ENCODE measurements around the gene FOSL2.

FOSL2 gene

GRCh38 chr2:28356095-28356911, 36.4 kb upstream of the FOSL2 start:
- in situ Hi-C loops (cut with MboI; ENCODE audit: low pct_unique_long_range_greater_than_20kb, low sequenced_read_pairs): no loop called here
- peak; percentile 64 for DNase-seq

GRCh38 chr2:28357055-28357454, 35.6 kb upstream of the FOSL2 start:
- in situ Hi-C loops (cut with MboI; ENCODE audit: low pct_unique_long_range_greater_than_20kb, low sequenced_read_pairs): no loop called here
- DNase-seq: no peak

GRCh38 chr2:28357948-28358667, 34.5 kb upstream of the FOSL2 start:
- DNase-seq: no peak
- in situ Hi-C loops (cut with MboI; ENCODE audit: low pct_unique_long_range_greater_than_20kb, low sequenced_read_pairs): no loop called here

DNA sequence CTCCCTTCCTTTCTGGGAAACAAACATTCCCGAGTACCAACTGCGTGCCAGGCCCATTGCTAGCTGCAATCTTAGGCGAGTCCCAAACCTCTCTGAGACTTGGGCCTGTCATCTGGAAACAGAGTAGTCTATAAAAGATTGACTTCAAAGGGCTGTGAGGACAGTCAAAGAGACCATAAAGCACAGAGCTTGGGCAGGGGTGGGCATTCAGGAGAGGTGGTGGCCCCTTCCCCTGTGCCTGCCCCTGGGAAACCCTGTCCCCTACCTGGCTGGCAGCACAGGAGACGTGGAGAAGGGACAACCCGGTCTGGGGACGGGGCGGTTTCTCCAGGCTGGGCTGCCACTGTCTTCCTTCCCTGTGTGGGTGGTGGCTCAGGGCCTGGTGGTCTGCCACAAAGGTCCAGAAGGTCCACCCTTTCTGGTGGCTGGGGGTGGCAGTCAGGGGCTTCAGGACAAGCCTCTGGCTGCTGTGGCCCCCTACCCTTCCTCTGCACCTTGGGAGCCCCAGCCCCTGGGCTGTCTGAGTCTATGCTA, 33.9 kb upstream of the FOSL2 start:
- in situ Hi-C loops (cut with MboI; ENCODE audit: low pct_unique_long_range_greater_than_20kb, low sequenced_read_pairs): no loop called here
- no peak for DNase-seq

DNA sequence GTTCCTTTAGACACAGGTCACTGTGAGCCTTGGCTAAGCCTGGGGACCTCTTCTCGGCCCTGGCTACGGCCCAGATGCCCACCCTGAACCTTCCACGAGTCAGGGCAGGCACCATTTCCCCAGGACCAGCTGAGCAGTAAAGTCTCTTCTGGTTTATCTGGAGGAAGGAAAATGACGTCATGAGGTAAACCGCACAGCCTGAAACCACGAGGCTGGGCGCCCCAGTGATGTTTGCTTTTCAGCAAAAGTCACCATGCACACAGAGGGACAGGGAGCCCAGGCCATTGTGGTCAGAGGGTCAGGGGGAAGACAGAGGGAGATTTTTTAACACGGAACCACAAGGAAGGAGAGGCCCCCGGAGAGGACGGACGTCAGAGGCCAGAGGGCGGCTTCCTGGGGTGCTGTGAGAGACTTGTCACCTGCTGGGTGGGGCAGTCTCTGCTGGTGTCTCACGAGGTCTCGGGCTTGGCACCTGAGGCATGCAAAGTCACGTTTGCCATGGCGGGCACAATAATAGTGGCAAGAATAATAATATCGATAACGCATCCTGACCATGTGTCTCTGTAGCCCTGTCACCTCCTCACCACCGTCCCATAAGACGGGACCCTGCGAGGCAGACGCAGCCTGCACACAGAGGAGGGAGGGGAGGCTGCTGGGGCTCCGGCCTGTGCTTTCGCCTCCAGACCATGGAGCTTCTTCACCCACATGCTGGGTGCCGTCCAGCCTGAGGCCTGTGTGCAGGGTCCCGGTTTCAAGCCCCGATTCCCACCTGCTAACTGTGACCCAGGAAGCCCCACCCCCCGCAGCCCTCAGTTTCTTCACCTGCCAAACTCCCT, 33.2 kb upstream of the FOSL2 start:
- in situ Hi-C loops (cut with MboI; ENCODE audit: low pct_unique_long_range_greater_than_20kb, low sequenced_read_pairs): no loop called here
- DNase-seq: peak; percentile 92

DNA sequence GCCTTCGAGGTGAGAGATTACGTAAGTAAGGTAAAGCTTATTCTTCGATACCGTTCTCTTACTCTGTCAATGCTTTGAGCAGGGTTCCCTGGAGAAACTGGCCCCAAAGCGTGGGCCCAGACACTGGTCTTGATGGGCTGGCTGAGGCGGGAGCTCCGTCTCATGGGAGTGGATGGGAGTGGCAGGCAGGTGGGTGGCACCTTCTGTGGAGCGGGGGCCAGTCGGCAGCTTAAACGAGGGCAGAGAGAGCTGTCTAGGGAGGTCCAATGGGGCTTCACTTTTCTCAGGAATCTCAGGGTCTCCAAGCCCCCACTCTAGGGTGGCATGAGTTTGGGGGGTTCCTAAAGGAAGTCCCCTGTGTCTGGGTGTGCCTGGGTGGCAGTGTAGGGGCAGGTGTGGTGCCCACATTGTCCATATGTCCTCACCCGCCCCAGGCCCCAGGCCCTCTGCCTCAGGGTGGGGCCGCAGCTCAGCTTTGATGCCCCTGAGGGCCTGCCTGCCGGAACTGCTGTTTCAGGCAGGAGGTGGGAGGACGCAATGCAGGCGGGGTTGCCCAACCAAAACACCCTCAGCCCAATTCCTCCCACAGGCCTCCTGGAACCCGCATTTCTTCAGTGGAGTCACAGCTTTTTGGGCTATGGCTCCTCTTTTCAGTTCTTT, 32.5 kb upstream of the FOSL2 start:
- in situ Hi-C loops (cut with MboI; ENCODE audit: low pct_unique_long_range_greater_than_20kb, low sequenced_read_pairs): no loop called here
- DNase-seq: peak; percentile 60

DNA sequence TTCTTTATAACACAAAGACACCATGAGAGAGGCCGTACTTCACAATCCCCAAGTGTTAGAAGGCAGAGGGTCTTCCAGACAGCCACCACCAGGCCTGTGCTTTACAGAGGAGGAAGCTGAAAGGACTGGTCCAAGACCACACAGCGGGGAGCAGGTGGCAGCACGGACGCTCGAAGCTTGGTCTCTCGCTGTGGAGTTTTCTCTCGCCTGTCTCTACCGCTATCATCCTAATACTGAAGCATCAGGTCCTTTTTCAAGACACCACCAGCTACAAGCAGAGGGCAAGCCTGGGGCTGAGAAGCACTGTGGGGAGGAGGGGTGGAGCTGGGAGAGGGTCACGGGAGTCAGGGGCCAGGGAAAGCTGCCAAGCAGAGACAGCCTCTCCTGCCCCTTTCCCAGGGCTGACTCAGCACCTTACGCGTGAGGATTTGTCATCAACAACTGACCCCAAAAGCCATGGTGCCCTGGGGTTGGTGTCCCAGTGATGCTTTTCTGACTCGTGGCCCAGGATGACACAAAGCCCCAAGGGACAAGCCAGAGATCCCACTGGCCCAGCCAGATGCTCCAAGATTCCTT, 31.9 kb upstream of the FOSL2 start:
- in situ Hi-C loops (cut with MboI; ENCODE audit: low pct_unique_long_range_greater_than_20kb, low sequenced_read_pairs): no loop called here
- DNase-seq: no peak

DNA sequence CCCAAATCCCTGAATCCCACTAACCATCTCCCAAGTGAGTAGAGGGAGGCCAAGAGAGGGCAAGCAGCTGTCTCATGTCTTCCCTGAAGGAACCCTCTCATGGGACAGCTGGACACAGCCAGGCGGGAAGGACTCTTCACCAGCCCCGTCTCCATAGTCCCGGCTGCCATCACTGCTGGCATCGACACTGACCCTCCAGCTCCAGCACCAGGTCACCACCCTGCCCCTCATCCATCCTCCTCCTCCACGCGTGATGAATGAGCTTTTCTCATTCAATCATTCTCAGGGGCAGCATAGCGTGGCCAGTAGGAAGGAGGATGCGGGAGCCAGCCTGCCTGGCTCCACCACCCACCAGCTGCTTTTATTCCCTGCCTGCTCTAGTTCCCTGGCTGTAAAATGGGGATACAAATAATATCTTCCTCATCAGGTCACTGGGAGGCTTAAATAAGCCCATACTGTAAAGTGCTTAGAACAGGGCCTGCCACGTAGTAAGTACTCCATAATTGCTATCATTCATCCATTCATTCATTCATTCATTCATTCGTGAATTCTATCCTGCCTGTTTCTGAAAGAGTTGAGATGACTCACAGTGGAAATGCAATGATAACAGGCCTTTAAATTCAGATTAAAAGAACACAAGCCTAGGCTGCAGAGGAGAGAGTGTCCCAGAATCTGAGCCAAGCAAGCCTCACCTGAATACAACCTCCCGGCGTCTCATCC, 30.5 kb upstream of the FOSL2 start:
- no peak for DNase-seq
- in situ Hi-C loops (cut with MboI; ENCODE audit: low pct_unique_long_range_greater_than_20kb, low sequenced_read_pairs): no loop called here

- DNase-seq: no peak
- in situ Hi-C loops (cut with MboI; ENCODE audit: low pct_unique_long_range_greater_than_20kb, low sequenced_read_pairs): no loop called here
Measured at GRCh38 chr2:28362991-28363521, 29.6 kb upstream of the FOSL2 start.

DNA sequence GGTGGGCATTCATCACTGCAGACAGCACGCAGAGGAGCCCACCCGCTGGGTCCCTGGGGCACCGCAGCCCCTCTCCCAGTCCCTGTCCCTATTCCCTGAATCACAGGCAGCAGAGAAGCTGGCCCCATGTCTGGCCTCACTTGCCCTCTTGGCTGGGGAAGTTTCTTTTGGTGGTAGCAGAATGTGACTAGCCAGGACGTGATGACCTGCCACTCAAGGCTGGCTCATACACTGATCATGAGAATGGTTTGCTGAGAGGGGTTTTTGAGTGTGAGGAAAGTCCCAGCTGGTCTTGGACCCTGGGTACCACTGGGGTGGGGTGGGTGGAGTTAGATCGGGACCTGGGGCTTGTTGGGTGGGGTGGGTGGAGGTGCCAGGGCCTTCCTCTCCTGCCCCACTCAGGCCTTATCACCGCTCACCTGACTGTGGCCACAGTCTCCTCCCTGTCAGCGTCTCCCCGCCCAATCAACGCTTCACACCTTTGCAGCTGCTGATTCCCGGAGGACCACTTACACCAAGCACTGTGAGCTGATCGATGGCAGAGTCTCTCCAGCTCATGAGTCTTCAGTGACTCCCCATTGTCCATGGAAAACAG, 28.9 kb upstream of the FOSL2 start:
- DNase-seq: no peak
- in situ Hi-C loops (cut with MboI; ENCODE audit: low pct_unique_long_range_greater_than_20kb, low sequenced_read_pairs): no loop called here

DNA sequence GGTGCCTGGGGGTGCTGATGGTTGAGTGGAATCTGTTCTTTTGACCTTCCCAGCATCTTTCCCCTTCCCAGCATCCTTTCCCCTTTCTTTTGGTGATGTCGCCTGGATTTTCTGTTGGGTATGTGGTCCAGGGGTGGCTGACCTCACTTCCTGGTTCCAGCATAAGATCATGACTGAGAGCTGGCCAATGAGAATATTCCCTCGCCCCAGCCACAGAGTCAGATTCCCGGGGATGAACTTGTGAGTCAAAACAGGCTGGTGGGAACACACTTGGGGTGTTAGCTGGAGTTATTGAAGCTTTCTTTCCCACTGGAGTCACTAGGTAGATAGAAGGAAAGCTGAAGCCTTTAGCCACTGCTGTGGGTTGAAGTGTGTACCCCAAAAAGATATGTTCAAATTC, 28.0 kb upstream of the FOSL2 start:
- in situ Hi-C loops (cut with MboI; ENCODE audit: low pct_unique_long_range_greater_than_20kb, low sequenced_read_pairs): no loop called here
- DNase-seq: no peak

- no peak for DNase-seq
- in situ Hi-C loops (cut with MboI; ENCODE audit: low pct_unique_long_range_greater_than_20kb, low sequenced_read_pairs): no loop called here
Measured at GRCh38 chr2:28365158-28365557, 27.5 kb upstream of the FOSL2 start.

DNA sequence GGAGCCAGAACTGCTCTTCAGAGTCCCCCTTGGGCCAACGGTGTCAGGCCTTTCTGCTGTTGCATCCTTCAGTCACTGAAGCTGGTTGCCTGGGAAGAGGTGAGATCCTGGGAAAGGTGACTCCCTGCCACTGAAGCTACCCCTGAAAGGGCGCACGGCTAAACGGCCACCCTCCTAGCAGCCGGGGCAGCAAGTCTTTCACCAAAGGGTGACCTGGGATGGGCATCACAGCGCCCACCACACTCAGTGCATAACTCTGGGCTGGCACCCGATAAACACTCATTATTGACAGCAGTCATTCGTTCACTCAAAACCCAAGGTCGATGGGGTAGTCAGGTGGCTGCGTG, 26.5 kb upstream of the FOSL2 start:
- in situ Hi-C loops (cut with MboI; ENCODE audit: low pct_unique_long_range_greater_than_20kb, low sequenced_read_pairs): no loop called here

GRCh38 chr2:28366496-28367282, 26.0 kb upstream of the FOSL2 start:
- in situ Hi-C loops (cut with MboI; ENCODE audit: low pct_unique_long_range_greater_than_20kb, low sequenced_read_pairs): no loop called here
- DNase-seq: peak; percentile 97

More for the DNA sequence above, 26.5 kb upstream of the FOSL2 start:
- no peak for DNase-seq

DNA sequence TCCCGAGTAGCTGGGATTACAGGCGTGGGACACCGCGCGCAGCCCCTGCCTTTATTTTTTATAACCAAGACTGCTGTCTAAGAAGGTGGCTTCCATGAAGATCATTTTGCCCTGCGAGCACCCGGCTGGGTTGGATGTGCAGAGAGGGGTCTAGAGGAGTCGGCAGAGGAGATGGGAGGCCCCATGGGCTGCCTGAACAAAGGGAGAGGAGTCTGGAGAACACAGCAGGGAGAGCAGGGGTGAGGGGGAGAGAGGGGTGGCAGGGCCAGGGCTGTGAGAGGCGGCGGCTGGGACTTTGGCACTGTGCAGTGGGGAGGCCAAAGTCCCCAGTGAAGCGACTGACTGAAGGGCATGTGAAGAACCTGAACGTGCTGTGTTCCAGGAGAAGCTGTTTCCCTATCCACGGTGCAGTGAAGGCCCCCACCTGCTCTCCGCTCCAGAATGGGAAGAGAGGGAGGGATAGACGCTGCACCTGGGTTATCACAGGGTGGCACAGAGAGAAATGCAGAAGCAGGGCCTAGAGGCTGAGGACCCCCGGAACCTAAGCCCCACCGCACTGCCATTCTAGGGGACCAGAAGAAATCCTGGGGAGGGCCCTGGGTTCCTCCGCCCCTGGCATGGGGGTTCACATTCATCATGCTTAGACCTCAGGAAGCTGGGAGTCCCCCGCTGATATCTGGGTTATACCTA, 24.8 kb upstream of the FOSL2 start:
- in situ Hi-C loops (cut with MboI; ENCODE audit: low pct_unique_long_range_greater_than_20kb, low sequenced_read_pairs): no loop called here
- DNase-seq: no peak

DNA sequence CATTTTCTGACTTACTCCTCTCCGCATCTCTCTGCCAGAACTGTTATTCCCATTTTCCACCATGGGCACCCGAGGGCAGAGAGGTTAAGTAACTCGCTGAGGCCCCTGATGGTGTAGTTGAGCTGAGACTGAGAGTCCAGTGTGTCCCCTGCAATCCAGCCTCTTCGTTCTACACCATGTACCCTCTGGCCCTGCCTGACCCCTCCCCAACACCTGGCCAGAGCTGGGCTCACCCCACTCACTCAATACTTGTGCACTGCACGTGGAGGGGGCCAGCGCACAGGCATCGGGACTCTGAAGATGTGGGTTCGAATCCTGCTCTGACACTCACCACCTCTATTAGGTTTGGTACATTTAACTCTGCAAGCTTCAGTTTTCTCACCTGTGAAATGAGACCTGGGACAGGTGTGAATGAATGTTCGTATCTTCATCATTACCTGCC, 24.3 kb upstream of the FOSL2 start:
- no peak for DNase-seq
- in situ Hi-C loops (cut with MboI; ENCODE audit: low pct_unique_long_range_greater_than_20kb, low sequenced_read_pairs): no loop called here

Data from KBM-7 (cell line).